Esophagus muscularis mucosa (tissue), 4 donors: ENCODE data around the gene RNU6-9. TPM values are rescaled to one million over a fixed set of nuclear protein-coding genes. Genes with fewer than 3 reads are reported as not detected.

ENCODE experiments used
- DNase-seq: peaks from one replicate; pipeline ENCODE4 v3.0.0-alpha.2; 2017; ENCODE audit errors: extremely low spot score
- H3K27ac ChIP-seq, 4 donors: fragments of 200-600 bp; sonication (generic); replicated peaks in 1 of 4; 1 replicate in 3 of 4; 2 replicates in 1 of 4; pipeline ENCODE4 v1.5.1; 2016 to 2019; ENCODE audit warnings: mild to moderate bottlenecking in 1 of 4
- H3K27me3 ChIP-seq, 4 donors: fragments of 200-600 bp; sonication (generic); one replicate each; pipeline versions ENCODE4 v1.5.1 to v1.6.0; 2016 to 2019
- H3K36me3 ChIP-seq, 4 donors: fragments of 200-600 bp; sonication (generic); one replicate each; pipeline ENCODE4 v1.5.1; 2016 to 2019
- H3K4me1 ChIP-seq, 4 donors: fragments of 200-600 bp; sonication (generic); one replicate each; pipeline ENCODE4 v1.5.1; 2016 to 2019
- H3K4me3 ChIP-seq, 4 donors: fragments of 200-600 bp; sonication (generic); 1 replicate in 2 of 4; 2 replicates in 2 of 4; pipeline ENCODE4 v1.5.1; 2016 to 2019; ENCODE audit warnings: mild to moderate bottlenecking in 4 of 4, moderate library complexity in 1 of 4
- H3K9me3 ChIP-seq, 4 donors: fragments of 200-600 bp; sonication (generic); 1 replicate in 3 of 4; 2 replicates in 1 of 4; pipeline ENCODE4 v1.5.1; 2016 to 2019
- EP300 ChIP-seq: sonication (generic); formaldehyde crosslinking; IDR thresholded peaks from one replicate; pipeline ENCODE4 v1.6.1; 2017; ENCODE audit warnings: antibody characterized with exemption
- POLR2A ChIP-seq: fragments of 450-650 bp; IDR thresholded peaks from one replicate; pipeline ENCODE4 v1.6.1; 2017; ENCODE audit warnings: antibody characterized with exemption, moderate library complexity, mild to moderate bottlenecking, low read depth
- POLR2AphosphoS5 ChIP-seq, 2 donors: sonication (generic); formaldehyde crosslinking; IDR thresholded peaks; one replicate each; pipeline ENCODE4 v1.6.1; 2017; ENCODE audit warnings: antibody characterized with exemption in 2 of 2
- WGBS: methylation state at CpG from one replicate; pipeline ENCODE4 v1.1.5; 2018; 5-methylcytosine and 5-hydroxymethylcytosine counted together
- intact Hi-C: fragments of 100-400 bp; cut with DNase I; formaldehyde crosslinking; loops from one replicate; pipeline ENCODE4 v1.15.1; 2023
- total RNA-seq, 4 donors: library from RNA; depleted of rRNA; stranded (reverse); fragments of >200 nt; gene quantifications; one replicate each; pipeline versions ENCODE4 v1.1.0 to v1.2.1, GENCODE V29; 2016
- TF ChIP-seq, protein P1 (sequence below), 3 experiments: fragments of 200-600 bp in 2 of 3; fragments of 450-650 bp in 1 of 3; sonication (generic) in 2 of 3; IDR thresholded peaks; one replicate each; pipeline ENCODE4 v1.5.1; 2017 to 2019; ENCODE audit warnings: antibody characterized with exemption in 3 of 3, mild to moderate bottlenecking in 2 of 3, moderate library complexity in 1 of 3

RNU6-9 gene
- total RNA-seq, 4 donors from 2014 or later: not detected

DNA sequence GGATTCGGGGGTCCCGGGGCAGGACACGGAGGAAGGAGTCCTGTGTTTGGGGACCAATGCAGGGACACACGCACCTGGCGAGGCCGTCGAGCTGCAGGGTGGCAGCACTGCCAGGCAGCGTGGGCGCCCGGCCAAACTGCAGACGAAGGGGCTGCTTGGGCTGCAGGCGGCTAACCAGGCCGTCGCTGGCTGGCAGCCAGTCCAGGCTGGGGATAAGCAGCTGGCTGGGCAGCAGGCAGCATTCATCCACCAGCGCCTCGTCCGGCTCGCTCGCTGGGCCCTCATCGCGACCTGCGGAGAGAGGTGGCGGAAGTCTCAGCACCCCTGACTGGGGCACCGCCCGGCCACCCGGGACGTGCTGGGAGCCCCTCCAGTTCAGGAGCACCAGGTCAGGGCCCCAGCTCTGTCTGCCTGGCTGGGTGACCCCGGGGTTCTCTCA is 22.3 kb upstream of the RNU6-9 start:
- Histone ChIP-seq H3K4me3 (no peak overlapping the region), H3K27me3 (no peaks in the 10 kb centered on the region), H3K27ac (peak overlapping the region in 3 of 4 donors; percentile 40 to 86 (median 76)), H3K9me3 (no peaks in the 10 kb centered on the region), H3K4me1 (peaks cover 16 to 37% (median 34%) of the 10 kb centered on the region in 4 donors), H3K36me3 (peaks cover 11 to 82% (median 72%) of the 10 kb centered on the region in 4 donors)
- WGBS: 68% methylated on average over 14 of the region's 28 CpGs
- peak in 1 of 2 donors; percentile 16 for TF ChIP-seq POLR2AphosphoS5 (IDR thresholded peaks at IDR 0.05)
- no peak for TF ChIP-seq POLR2A
- TF ChIP-seq EP300: no peak
- intact Hi-C loops: no loop called here
- DNase-seq: no peak

DNA sequence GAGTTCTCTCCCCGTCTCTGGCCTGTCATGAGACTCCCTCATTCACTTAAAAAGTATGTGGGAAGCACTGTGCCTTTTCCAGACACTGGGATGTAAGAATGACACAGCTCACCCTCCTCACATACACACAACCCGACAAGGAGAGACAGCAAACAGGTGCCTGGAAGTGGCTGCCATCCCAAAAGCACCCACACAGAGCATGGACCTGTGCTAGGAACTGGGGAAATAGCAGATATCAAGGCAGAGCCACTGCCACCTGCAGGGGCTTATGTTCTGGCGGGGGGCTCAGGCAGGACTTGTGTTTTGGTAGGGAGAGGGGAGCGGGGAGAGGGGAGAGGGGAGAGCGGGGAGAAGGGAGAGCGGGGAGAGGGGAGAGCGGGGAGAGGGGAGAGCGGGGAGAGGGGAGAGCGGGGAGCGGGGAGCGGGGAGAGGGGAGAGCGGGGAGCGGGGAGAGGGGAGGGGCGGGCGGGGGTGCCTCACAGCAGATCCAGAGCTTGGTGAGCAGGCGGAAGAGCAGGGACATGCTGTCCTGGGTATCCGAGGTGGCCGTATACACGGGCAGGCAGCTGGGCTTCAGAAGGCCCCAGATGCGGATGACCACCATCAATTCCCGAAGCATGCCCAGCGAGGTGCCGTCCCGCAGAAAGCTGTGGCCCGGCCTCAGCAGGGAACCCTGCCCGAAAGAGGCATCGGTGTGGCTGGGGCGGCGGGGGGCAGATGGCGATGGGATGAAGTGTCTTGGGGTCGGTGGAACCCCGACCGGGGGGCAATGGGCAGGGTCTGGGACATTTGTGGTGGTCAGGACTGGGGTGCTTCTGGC is 21.6 kb upstream of the RNU6-9 start:
- no peaks in the 10 kb centered on the region for H3K9me3 ChIP-seq
- peak overlapping the region; percentile 68 to 86 (median 74) for H3K27ac ChIP-seq
- TF ChIP-seq EP300: no peak
- no peak for TF ChIP-seq POLR2AphosphoS5 (IDR thresholded peaks at IDR 0.05)
- TF ChIP-seq, protein P1, sequence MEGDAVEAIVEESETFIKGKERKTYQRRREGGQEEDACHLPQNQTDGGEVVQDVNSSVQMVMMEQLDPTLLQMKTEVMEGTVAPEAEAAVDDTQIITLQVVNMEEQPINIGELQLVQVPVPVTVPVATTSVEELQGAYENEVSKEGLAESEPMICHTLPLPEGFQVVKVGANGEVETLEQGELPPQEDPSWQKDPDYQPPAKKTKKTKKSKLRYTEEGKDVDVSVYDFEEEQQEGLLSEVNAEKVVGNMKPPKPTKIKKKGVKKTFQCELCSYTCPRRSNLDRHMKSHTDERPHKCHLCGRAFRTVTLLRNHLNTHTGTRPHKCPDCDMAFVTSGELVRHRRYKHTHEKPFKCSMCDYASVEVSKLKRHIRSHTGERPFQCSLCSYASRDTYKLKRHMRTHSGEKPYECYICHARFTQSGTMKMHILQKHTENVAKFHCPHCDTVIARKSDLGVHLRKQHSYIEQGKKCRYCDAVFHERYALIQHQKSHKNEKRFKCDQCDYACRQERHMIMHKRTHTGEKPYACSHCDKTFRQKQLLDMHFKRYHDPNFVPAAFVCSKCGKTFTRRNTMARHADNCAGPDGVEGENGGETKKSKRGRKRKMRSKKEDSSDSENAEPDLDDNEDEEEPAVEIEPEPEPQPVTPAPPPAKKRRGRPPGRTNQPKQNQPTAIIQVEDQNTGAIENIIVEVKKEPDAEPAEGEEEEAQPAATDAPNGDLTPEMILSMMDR (IDR thresholded peaks at IDR 0.05): no peak
- TF ChIP-seq POLR2A: no peak
- WGBS: 83% methylated on average over 19 of the region's 33 CpGs
- no peak overlapping the region for H3K4me3 ChIP-seq
- H3K4me1 ChIP-seq: peaks cover 16 to 37% (median 34%) of the 10 kb centered on the region in 4 donors
- peaks cover 12 to 88% (median 79%) of the 10 kb centered on the region in 4 donors for H3K36me3 ChIP-seq
- H3K27me3 ChIP-seq: no peaks in the 10 kb centered on the region
- intact Hi-C loops: no loop called here
- no peak for DNase-seq

DNA sequence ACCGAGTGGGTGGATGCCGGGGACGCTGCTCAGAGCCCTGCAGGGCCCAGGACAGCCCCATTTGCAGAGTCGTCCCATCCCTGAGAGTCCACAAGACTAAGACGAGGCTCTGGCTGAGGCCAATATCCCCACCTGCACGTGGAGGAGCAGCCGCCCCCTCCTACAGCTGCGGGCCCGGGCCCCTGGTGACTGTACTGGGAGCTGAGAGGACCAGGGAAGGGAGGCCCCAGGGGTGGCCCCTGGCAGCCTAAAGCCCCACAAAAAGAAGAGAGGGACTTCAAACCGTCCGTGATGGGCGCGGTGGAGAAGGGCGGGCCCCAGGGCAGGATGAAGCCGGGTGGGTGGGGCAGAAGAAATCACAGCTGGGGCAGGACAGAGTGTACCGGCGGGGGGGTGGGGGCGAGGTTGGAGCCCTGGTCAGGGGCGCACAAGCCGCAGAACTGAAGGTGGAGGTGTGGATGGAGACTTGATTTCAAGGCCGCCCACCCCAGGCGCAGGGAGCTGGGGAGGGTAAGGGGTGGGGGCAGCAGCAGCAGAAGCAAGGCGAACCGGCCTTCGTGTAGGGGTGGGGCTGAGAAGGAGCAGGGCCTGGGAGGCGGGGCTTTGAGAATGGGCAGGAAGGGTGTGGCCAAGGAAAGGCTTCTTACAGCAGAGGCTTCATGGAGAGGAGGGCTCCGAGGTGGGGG is 20.9 kb upstream of the RNU6-9 start:
- Histone ChIP-seq H3K27ac (peak overlapping the region; percentile 45 to 73 (median 57)), H3K27me3 (no peaks in the 10 kb centered on the region), H3K36me3 (peaks cover 17 to 94% (median 84%) of the 10 kb centered on the region in 4 donors), H3K4me3 (peak overlapping the region in 1 of 4 donors; percentile 24), H3K4me1 (peaks cover 16 to 37% (median 34%) of the 10 kb centered on the region in 4 donors), H3K9me3 (no peaks in the 10 kb centered on the region)
- no peak for DNase-seq
- intact Hi-C loops: no loop called here
- no peak for TF ChIP-seq POLR2A
- TF ChIP-seq POLR2AphosphoS5 (IDR thresholded peaks at IDR 0.05): no peak
- TF ChIP-seq, protein P1 (IDR thresholded peaks at IDR 0.05): no peak
- no peak for TF ChIP-seq EP300
- WGBS: 71% methylated on average over 25 of the region's 27 CpGs

DNA sequence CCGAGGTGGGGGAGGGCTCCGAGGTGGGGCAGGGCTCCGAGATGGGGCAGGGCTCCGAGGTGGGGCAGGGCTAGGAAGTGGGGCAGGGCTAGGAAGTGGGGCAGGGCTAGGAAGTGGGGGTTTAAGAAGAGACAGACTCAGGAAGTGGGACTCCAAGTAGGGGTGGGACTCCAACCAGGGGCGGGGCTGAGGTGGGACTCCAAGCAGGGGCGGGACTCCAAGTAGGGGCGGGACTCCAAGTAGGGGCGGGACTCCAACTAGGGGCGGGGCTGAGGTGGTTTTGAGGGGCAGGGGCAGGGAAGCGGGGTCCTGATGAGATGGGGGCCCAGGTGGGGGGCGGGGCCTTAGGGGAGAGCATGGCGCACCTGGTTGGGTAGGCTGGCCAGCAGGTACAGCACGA is 20.2 kb upstream of the RNU6-9 start:
- Histone ChIP-seq H3K36me3 (peaks cover 11 to 93% (median 78%) of the 10 kb centered on the region in 4 donors), H3K27me3 (no peaks in the 10 kb centered on the region), H3K4me1 (peaks cover 16 to 36% (median 34%) of the 10 kb centered on the region in 4 donors), H3K27ac (peak overlapping the region in 1 of 4 donors; percentile 73), H3K4me3 (no peak overlapping the region), H3K9me3 (no peaks in the 10 kb centered on the region)
- DNase-seq: no peak
- intact Hi-C loops: no loop called here
- 93% methylated on average over 11 of the region's 13 CpGs for WGBS
- TF ChIP-seq POLR2AphosphoS5 (IDR thresholded peaks at IDR 0.05) (no peak), EP300 (no peak), POLR2A (no peak)
- TF ChIP-seq, protein P1 (IDR thresholded peaks at IDR 0.05): no peak

DNA sequence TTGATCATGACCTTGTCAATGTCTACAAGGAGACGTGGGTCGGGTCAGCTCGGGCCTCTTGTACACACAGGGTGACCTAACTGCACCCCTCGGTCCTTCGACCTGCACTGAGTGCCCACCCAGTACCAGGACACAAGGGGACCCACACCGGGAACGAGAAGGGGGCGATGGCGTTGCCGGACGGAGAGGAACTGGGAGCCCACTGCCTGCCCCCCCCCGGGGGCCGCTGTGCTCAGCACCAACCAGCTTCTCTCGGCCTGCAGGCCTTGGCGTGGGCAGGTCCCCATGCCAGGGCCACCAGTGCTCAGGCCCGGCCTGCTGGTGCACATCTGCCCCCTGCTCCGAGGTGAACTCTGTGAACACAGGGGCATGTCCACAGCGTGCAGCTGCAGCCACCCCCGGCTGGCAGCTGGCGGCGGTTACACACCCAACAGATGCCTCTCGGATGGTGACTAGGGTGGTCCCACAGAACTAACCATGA is 19.7 kb upstream of the RNU6-9 start:
- no peaks in the 10 kb centered on the region for H3K27me3 ChIP-seq
- intact Hi-C loops: no loop called here
- no peaks in the 10 kb centered on the region for H3K9me3 ChIP-seq
- DNase-seq: no peak
- no peak overlapping the region for H3K27ac ChIP-seq
- no peak for TF ChIP-seq POLR2A
- WGBS: 100% methylated on average over 6 of the region's 22 CpGs
- H3K36me3 ChIP-seq: peaks cover 11 to 92% (median 75%) of the 10 kb centered on the region in 4 donors
- no peak overlapping the region for H3K4me3 ChIP-seq
- H3K4me1 ChIP-seq: peaks cover 16 to 35% (median 29%) of the 10 kb centered on the region in 4 donors
